Spinal cord (tissue), 10 donors: ENCODE measurements around the gene CHURC1. TPM values are rescaled to one million over a fixed set of nuclear protein-coding genes. Genes with fewer than 3 reads are reported as not detected.

Experiments used
- DNase-seq, 6 donors: peaks; one replicate each; pipeline versions ENCODE4 v3.0.0 to v3.0.0-alpha.2; 2013 to 2015; ENCODE audit warnings: low spot score in 6 of 6, low read depth in 4 of 6
- H3K27ac ChIP-seq: one replicate; pipeline ENCODE4 v1.5.1; 2013; ENCODE audit warnings: low read depth, low read length, control low read depth
- H3K27me3 ChIP-seq: one replicate; pipeline ENCODE4 v1.6.1; 2013; ENCODE audit warnings: low read length; ENCODE audit not compliant: control insufficient read depth, insufficient read depth
- H3K36me3 ChIP-seq: one replicate; pipeline ENCODE4 v1.6.1; 2013; ENCODE audit warnings: low read length; ENCODE audit not compliant: control insufficient read depth, insufficient read depth
- H3K4me1 ChIP-seq: one replicate; pipeline ENCODE4 v1.6.1; 2013; ENCODE audit warnings: low read length; ENCODE audit not compliant: control insufficient read depth, insufficient read depth
- H3K4me3 ChIP-seq: one replicate; pipeline ENCODE4 v1.5.1; 2013; ENCODE audit warnings: low read depth, low read length, control low read depth
- H3K9me3 ChIP-seq: one replicate; pipeline ENCODE4 v1.6.1; 2013; ENCODE audit warnings: low read length; ENCODE audit not compliant: control insufficient read depth, insufficient read depth
- WGBS: methylation state at CpG from one replicate; pipeline ENCODE4 v1.1.5; 2013; ENCODE audit warnings: missing lambda C conversion rate; ENCODE audit not compliant: insufficient coverage; 5-methylcytosine and 5-hydroxymethylcytosine counted together
- polyA plus RNA-seq, 2 donors: library from polyadenylated mRNA; unstranded; fragments of 120-200 nt; gene quantifications; one replicate each; pipeline ENCODE4 v1.2.1, GENCODE V29; 2013; ENCODE audit not compliant: insufficient read length in 2 of 2
- total RNA-seq, 2 donors: library from RNA; depleted of rRNA in 1 of 2; stranded (reverse); fragments of 120-200 nt in 1 of 2; fragments of >200 nt in 1 of 2; gene quantifications; one replicate each; pipeline versions ENCODE4 v1.2.3 to v1.2.4, GENCODE V29; 2013 to 2014
- donor health status: healthy.

CHURC1 gene
- total and polyA plus RNA-seq, 4 donors: 38.7 to 67.5 (median 53.9) TPM

DNA sequence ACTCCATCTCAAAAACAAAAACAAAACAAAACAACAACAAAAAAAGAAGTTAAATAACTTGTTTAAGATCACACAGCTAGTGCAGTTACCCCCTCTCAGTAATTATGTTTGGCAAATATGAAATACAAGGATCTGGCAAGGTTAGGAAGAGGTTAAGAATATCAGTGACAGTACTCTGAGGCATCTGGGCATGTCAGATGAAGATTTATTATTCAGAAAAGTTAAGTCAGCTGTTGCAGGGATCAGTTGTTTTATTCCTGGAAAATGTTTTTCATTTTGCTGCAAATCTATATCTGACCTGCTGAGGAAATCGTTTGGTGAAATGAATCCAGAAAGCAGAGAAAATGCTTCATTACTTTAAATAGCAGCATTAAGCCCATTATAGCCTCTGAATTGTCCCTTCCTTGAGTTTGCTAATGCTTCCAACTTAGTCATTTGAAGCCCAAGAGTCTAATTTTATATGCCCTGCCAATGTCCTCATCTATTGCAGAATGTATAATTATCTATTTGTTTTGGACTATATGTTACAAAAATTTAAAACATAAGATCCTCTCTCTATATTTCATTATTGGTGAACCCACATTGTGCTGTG lies 20.2 kb downstream of the CHURC1 start:
- no peak overlapping the region for H3K4me3 ChIP-seq
- no peak overlapping the region for H3K27ac ChIP-seq
- no peaks in the 10 kb centered on the region for H3K4me1 ChIP-seq
- peaks cover 3% of the 10 kb centered on the region for H3K36me3 ChIP-seq
- DNase-seq: peak in 1 of 6 donors; percentile 69
- no CpG with 5 or more reads among the region's 1 CpG for WGBS
- no peaks in the 10 kb centered on the region for H3K27me3 ChIP-seq
- H3K9me3 ChIP-seq: no peaks in the 10 kb centered on the region

- Histone ChIP-seq H3K36me3 (peaks cover 3% of the 10 kb centered on the region), H3K27ac (no peak overlapping the region), H3K9me3 (no peaks in the 10 kb centered on the region), H3K4me3 (no peak overlapping the region), H3K27me3 (no peaks in the 10 kb centered on the region), H3K4me1 (no peaks in the 10 kb centered on the region)
- no CpG with 5 or more reads among the region's 2 CpGs for WGBS
- no peak for DNase-seq
Measured at GRCh38 chr14:64935508-64935907, 21.3 kb downstream of the CHURC1 start.

DNA sequence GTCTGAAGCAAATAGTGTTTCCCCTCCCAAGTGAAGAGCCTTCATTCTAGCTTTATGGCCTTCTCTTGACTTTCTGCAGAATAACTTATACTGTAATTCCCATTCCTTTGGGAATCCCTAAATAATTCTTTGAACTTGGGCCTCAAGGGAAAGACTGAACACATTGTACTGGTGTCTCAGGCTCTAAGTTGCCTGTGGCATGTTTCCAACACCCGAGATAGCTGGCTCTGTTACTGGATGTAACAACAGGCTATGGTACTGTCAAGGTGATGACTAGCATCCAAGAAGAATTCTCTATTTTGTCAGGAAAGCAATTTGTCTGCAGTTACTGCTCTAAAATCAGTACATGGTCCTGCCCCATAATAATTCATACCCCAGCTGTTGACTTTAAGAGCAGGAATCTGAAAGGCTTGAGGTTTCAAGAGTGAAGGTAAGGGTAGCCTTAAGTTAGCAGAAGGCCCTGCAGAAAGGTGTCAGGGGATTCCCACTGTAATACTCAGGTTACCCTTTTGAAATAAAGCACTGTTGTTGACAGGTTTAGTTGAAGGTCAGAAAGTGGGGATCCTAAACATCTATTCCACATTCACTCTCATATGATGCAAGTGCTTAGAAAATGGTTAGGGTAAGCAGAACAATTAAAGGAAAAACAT lies 23.0 kb downstream of the CHURC1 start:
- Histone ChIP-seq H3K4me1 (no peaks in the 10 kb centered on the region), H3K4me3 (no peak overlapping the region), H3K27me3 (no peaks in the 10 kb centered on the region), H3K9me3 (no peaks in the 10 kb centered on the region), H3K36me3 (peaks cover 6% of the 10 kb centered on the region), H3K27ac (peak overlapping the region; percentile 44)
- peak in 4 of 6 donors; percentile 28 to 80 (median 62) for DNase-seq
- WGBS: 33% methylated on average over 1 of the region's 1 CpG

DNA sequence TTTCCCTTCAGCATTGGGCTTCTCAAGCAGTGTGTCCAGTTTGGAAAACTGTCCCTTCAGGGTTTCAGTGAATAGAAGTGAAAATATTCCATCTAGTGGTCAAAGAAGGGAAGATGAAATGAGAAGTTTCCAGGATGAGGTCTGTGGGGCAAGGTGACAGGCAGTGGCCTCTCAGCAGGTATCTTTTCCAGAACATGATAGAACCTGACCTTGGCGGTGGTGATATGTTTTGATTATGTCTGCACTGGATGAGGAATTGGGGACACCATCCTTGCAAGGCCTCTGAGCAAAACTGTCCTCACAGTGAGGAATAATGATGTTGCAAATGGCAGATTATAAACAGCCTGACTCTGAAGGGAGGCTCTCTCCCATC lies 23.6 kb downstream of the CHURC1 start:
- peak in 1 of 6 donors; percentile 69 for DNase-seq
- 100% methylated on average over 1 of the region's 1 CpG for WGBS
- Histone ChIP-seq H3K4me3 (no peak overlapping the region), H3K36me3 (peaks cover 11% of the 10 kb centered on the region), H3K4me1 (no peaks in the 10 kb centered on the region), H3K9me3 (no peaks in the 10 kb centered on the region), H3K27me3 (no peaks in the 10 kb centered on the region), H3K27ac (peak overlapping the region; percentile 17)

GRCh38 chr14:64938972-64939816 lies 24.9 kb downstream of the CHURC1 start:
- WGBS: 89% methylated on average over 12 of the region's 17 CpGs
- Histone ChIP-seq H3K4me1 (no peaks in the 10 kb centered on the region), H3K27me3 (no peaks in the 10 kb centered on the region), H3K4me3 (no peak overlapping the region), H3K27ac (no peak overlapping the region), H3K36me3 (peaks cover 8% of the 10 kb centered on the region), H3K9me3 (no peaks in the 10 kb centered on the region)
- no peak for DNase-seq

DNA sequence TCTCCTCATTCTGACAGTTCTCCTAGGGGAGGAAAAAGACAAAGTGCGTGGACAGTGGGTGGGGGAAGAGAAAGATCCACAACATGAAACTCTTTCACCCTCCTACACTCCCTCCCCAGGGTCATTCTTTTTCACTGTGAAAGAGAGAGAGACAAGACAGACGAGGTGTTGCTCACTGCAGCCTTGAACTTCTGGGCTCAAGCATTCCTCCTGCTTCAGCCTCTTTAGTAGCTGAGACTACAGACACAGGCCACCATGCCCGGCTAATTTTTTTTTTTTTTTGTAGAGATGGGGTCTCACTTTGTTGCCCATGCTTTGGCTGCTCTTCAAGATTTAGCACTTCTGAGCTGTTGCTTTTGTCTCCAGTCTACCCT lies 25.5 kb downstream of the CHURC1 start:
- H3K27me3 ChIP-seq: no peaks in the 10 kb centered on the region
- H3K36me3 ChIP-seq: peaks cover 8% of the 10 kb centered on the region

DNA sequence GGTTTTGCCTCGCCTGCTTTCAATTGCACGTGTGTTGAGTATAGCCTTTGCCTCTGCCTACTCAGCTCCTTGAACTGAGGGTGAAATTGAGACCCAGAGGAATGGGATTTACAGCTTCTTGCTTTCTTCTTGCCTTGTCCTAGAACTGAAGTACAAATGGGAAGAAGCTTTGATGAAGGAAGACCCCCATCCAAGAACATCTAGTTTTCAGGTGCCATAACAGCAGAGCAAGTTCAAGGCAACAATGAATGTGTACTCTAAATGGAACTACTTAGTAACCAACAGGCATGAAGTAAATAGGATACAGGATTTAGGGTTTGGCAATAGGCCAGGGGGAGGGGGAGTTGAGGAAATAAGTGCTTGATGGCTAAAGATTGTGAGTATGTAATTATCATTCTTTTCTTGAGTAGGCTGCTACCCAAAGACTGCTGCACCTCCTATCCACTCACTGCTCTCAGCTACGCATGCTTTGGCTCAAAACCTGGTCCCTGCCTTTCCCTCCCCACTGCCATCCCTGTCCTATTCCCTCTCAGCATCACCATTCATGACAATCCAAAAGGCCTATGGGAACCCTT lies 26.2 kb downstream of the CHURC1 start:
- Histone ChIP-seq H3K9me3 (no peaks in the 10 kb centered on the region), H3K4me1 (no peaks in the 10 kb centered on the region), H3K36me3 (peaks cover 8% of the 10 kb centered on the region), H3K27me3 (no peaks in the 10 kb centered on the region), H3K4me3 (no peak overlapping the region), H3K27ac (no peak overlapping the region)
- DNase-seq: no peak
- WGBS: 100% methylated on average over 1 of the region's 3 CpGs

More for the DNA sequence above, 25.5 kb downstream of the CHURC1 start:
- no peak for DNase-seq
- H3K4me1 ChIP-seq: no peaks in the 10 kb centered on the region
- H3K9me3 ChIP-seq: no peaks in the 10 kb centered on the region
- WGBS: no CpG with 5 or more reads among the region's 3 CpGs
- no peak overlapping the region for H3K4me3 ChIP-seq
- H3K27ac ChIP-seq: no peak overlapping the region

DNA sequence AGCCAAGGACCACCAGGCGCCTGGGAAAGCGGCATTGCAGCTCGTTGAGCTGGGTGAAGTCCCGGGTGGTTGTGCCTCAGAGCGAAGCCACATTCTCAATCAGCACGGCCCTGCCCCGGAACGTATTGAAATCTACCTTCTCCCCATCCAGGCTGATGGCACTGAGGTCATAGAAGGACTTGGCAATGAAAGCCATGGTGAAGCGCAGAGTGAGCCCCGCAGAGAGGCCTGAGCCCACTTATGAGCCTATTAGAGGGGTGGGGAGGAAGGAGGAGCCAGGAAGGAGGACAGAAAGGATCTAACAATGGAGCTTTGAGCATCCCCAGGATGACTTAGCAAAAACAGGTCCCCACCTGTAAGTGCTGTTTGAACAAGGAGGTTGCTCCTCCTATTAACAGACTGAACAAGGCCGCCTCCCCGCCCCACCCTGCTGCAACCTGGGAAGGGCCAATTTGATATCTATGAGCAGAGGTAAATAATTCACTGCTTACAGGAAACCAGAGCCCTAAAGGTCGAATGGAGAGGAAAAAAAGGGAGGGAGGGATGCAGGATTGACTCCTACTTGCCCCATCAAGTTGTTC lies 28.4 kb downstream of the CHURC1 start, which contains the start of gene GPX2:
Gene GPX2 (minus strand): TSS at position 215 of the 581 bp plus-strand sequence. CDS start 19 bp downstream, at position 196.
- Histone ChIP-seq H3K36me3 (peaks cover 18% of the 10 kb centered on the region), H3K27ac (no peak within 1 kb of the TSS), H3K4me1 (no peaks in the 10 kb centered on the region), H3K9me3 (no peaks in the 10 kb centered on the region), H3K4me3 (no peak within 1 kb of the TSS), H3K27me3 (no peaks in the 10 kb centered on the region)
- no peak for DNase-seq
- WGBS: 83% methylated on average over 9 of the region's 13 CpGs

DNA sequence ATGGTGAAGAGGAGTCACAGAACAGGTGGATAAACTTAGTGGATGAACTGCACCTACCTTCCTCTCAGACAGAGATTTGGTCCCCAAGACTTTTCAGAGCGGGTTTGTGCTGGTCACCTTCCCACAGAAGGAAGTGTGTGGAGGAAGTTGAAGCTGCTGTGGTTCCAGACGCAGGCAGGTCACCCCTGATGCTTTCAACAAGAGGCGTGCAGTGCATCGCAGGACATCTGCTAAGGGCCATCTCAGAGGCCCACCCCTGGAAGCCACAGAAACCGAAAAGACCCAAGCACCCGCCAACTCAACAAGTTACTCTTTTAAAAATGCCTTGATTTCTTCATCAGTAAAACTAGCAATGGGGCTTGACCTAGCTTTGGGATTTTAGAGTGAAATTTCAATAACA lies 29.3 kb downstream of the CHURC1 start:
- H3K27ac ChIP-seq: no peak overlapping the region
- no peaks in the 10 kb centered on the region for H3K27me3 ChIP-seq
- 85% methylated on average over 3 of the region's 6 CpGs for WGBS
- no peak overlapping the region for H3K4me3 ChIP-seq
- H3K9me3 ChIP-seq: no peaks in the 10 kb centered on the region
- peaks cover 27% of the 10 kb centered on the region for H3K36me3 ChIP-seq
- peaks cover 8% of the 10 kb centered on the region for H3K4me1 ChIP-seq
- no peak for DNase-seq
